Suprapubic skin (tissue), 4 donors: ENCODE measurements around the gene ZNF182.
"Not testable (repeated sequence)": the region's sequence is repeated elsewhere in the genome, so short reads cannot be mapped to it uniquely, and the experiment has no call there.

Source experiments
- CTCF ChIP-seq, 2 donors: fragments of 200-600 bp in 1 of 2; fragments of 450-650 bp in 1 of 2; sonication (generic) in 1 of 2; IDR thresholded peaks; one replicate each; pipeline ENCODE4 v1.5.1; 2016 to 2019; ENCODE audit warnings: antibody characterized with exemption in 2 of 2, mild to moderate bottlenecking in 1 of 2, moderate library complexity in 1 of 2
- POLR2A ChIP-seq, 2 donors: fragments of 450-650 bp; IDR thresholded peaks; one replicate each; pipeline ENCODE4 v1.6.1; 2017; ENCODE audit warnings: antibody characterized with exemption in 2 of 2, mild to moderate bottlenecking in 2 of 2, moderate library complexity in 2 of 2
- POLR2AphosphoS5 ChIP-seq, 3 donors: sonication (generic); formaldehyde crosslinking; IDR thresholded peaks; one replicate each; pipeline ENCODE4 v1.6.1; 2017; ENCODE audit warnings: antibody characterized with exemption in 3 of 3

GRCh38 chrX:48019892-48020291 is 16.1 kb upstream of the ZNF182 start:
- TF ChIP-seq POLR2AphosphoS5, POLR2A, CTCF (IDR thresholded peaks at IDR 0.05): not testable (repeated sequence)
